Suprapubic skin (tissue), 4 donors: ENCODE measurements around the gene JDP2.

Experiments used
- CTCF ChIP-seq, 2 donors: fragments of 200-600 bp in 1 of 2; fragments of 450-650 bp in 1 of 2; sonication (generic) in 1 of 2; IDR thresholded peaks; one replicate each; pipeline ENCODE4 v1.5.1; 2016 to 2019; ENCODE audit warnings: antibody characterized with exemption in 2 of 2, mild to moderate bottlenecking in 1 of 2, moderate library complexity in 1 of 2
- POLR2A ChIP-seq, 2 donors: fragments of 450-650 bp; IDR thresholded peaks; one replicate each; pipeline ENCODE4 v1.6.1; 2017; ENCODE audit warnings: antibody characterized with exemption in 2 of 2, mild to moderate bottlenecking in 2 of 2, moderate library complexity in 2 of 2
- POLR2AphosphoS5 ChIP-seq, 3 donors: sonication (generic); formaldehyde crosslinking; IDR thresholded peaks; one replicate each; pipeline ENCODE4 v1.6.1; 2017; ENCODE audit warnings: antibody characterized with exemption in 3 of 3

- TF ChIP-seq POLR2A (IDR thresholded peaks at IDR 0.05), result no peak
- no peak for TF ChIP-seq POLR2AphosphoS5 (IDR thresholded peaks at IDR 0.05)
- TF ChIP-seq CTCF (IDR thresholded peaks at IDR 0.05), result no peak
Observed at GRCh38 chr14:75461303-75461702, 33.5 kb downstream of the JDP2 start.
